HG02884 (cell line): ENCODE measurements around the gene LPA.
"Not testable (repeated sequence)": the region's sequence is repeated elsewhere in the genome, so short reads cannot be mapped to it uniquely, and the experiment has no call there.

Experiments used
- ATAC-seq: cut with Tn5 transposase; IDR thresholded peaks from one replicate; pipeline ENCODE4 v1.9.1; 2021; ENCODE audit warnings: mild to moderate bottlenecking, moderate library complexity; ENCODE audit not compliant: unreplicated experiment

Gene LPA

GRCh38 chr6:160662429-160662828, 1.6 kb downstream of the LPA start:
- no peak for ATAC-seq

- no peak for ATAC-seq
Measured at GRCh38 chr6:160661216-160661615, 2.9 kb downstream of the LPA start.

- ATAC-seq = no peak
Measured at GRCh38 chr6:160659562-160659961, 4.5 kb downstream of the LPA start.

- no peak for ATAC-seq
Measured at GRCh38 chr6:160634706-160635105, 29.4 kb downstream of the LPA start.

- ATAC-seq = no peak
Measured at GRCh38 chr6:160595838-160596832, 67.9 kb downstream of the LPA start.

- ATAC-seq = not testable (repeated sequence)
Measured at GRCh38 chr6:160595297-160595696, 68.8 kb downstream of the LPA start.

GRCh38 chr6:160586374-160586773, 77.7 kb downstream of the LPA start:
- no peak for ATAC-seq

GRCh38 chr6:160583794-160584193, 80.3 kb downstream of the LPA start:
- ATAC-seq = no peak

- no peak for ATAC-seq
Measured at GRCh38 chr6:160581406-160581805, 82.7 kb downstream of the LPA start.

GRCh38 chr6:160578515-160578914, 85.6 kb downstream of the LPA start:
- not testable (repeated sequence) for ATAC-seq

GRCh38 chr6:160573943-160574342, 90.1 kb downstream of the LPA start:
- no peak for ATAC-seq

- ATAC-seq = not testable (repeated sequence)
Measured at GRCh38 chr6:160571201-160571600, 92.9 kb downstream of the LPA start.

- ATAC-seq = no peak
Measured at GRCh38 chr6:160544802-160545201, 119.3 kb downstream of the LPA start.

GRCh38 chr6:160535270-160535669, 128.8 kb downstream of the LPA start:
- ATAC-seq = no peak

GRCh38 chr6:160534050-160534696, 129.9 kb downstream of the LPA start:
- ATAC-seq = peak; percentile 89

GRCh38 chr6:160532315-160532714, 131.8 kb downstream of the LPA start:
- no peak for ATAC-seq

GRCh38 chr6:160531826-160532225, 132.2 kb downstream of the LPA start:
- no peak for ATAC-seq

- ATAC-seq = not testable (repeated sequence)
Measured at GRCh38 chr6:160529524-160529923, 134.6 kb downstream of the LPA start.

- no peak for ATAC-seq
Measured at GRCh38 chr6:160523223-160523622, 140.9 kb downstream of the LPA start.

- ATAC-seq = peak; percentile 77
Measured at GRCh38 chr6:160520043-160520904, 143.8 kb downstream of the LPA start.

GRCh38 chr6:160519603-160520042, 144.5 kb downstream of the LPA start:
- ATAC-seq = no peak
